MG63 (cell line): Measurements from ENCODE around the gene DENND4C. TPM values are rescaled to one million over a fixed set of nuclear protein-coding genes. Genes with fewer than 3 reads are reported as not detected.

Experiments used
- DNase-seq: peaks from one replicate; pipeline ENCODE4 v3.0.0-alpha.2; 2020
- H3K27me3 ChIP-seq: fragments of 250-450 bp; sonication (Bioruptor Pico); 2 replicates; pipeline ENCODE4 v1.5.1; 2020; ENCODE audit warnings: mild to moderate bottlenecking, moderate library complexity
- H3K36me3 ChIP-seq: fragments of 250-450 bp; sonication (Bioruptor Pico); 2 replicates; pipeline ENCODE4 v1.5.1; 2020; ENCODE audit warnings: mild to moderate bottlenecking, moderate library complexity
- H3K4me3 ChIP-seq: fragments of 250-450 bp; sonication (Bioruptor Pico); 2 replicates; pipeline ENCODE4 v1.5.1; 2020; ENCODE audit warnings: mild to moderate bottlenecking, moderate library complexity
- H3K9me3 ChIP-seq: fragments of 250-450 bp; sonication (Bioruptor Pico); 2 replicates; pipeline ENCODE4 v1.5.1; 2020; ENCODE audit warnings: mild to moderate bottlenecking, moderate library complexity
- total RNA-seq: library from RNA; depleted of rRNA; stranded (reverse); fragments of >200 nt; shearing (Covaris generic); gene quantifications from 2 replicates; pipeline ENCODE4 v1.2.3, GENCODE V29; 2014; ENCODE audit warnings: low replicate concordance

Gene DENND4C
- total RNA-seq, 1 experiment from 2014 or later, result 26.8 TPM

DNA sequence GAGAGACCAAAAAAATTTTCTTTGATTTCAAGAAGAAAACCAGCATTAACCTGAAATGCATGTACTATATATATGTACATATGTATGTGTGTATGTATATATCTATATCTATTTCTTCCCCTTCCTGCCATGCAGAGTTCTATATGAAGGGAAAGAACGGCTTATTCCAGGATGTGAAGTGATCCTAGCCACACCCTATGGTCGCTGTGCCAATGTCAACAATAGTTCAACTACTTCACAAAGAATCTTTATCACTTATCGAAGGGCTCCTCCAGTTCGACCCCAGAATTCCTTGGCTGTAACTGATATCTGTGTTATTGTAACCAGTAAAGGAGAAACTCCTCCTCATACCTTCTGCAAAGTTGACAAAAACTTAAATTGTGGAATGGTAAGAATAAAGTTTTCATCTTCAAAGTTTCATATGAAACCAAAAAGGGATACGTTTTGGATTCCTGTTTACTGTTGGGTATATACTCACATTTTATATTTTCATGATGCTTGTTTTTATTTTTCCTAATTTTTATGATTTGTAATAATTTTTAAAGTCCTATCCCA lies 56.2 kb downstream of the DENND4C start:
- Histone ChIP-seq H3K9me3 (no peaks in the 10 kb centered on the region), H3K27me3 (no peaks in the 10 kb centered on the region), H3K36me3 (peaks cover 11% of the 10 kb centered on the region), H3K4me3 (no peak overlapping the region)
- DNase-seq, result no peak

- no peak overlapping the region for H3K4me3 ChIP-seq
- H3K36me3 ChIP-seq, result peaks cover 11% of the 10 kb centered on the region
- no peaks in the 10 kb centered on the region for H3K27me3 ChIP-seq
- no peak for DNase-seq
- no peaks in the 10 kb centered on the region for H3K9me3 ChIP-seq
These were observed 57.6 kb downstream of the DENND4C start for GRCh38 chr9:19288081-19288480.

- H3K36me3 ChIP-seq, result peaks cover 11% of the 10 kb centered on the region
- H3K4me3 ChIP-seq, result no peak overlapping the region
- H3K27me3 ChIP-seq, result no peaks in the 10 kb centered on the region
- no peaks in the 10 kb centered on the region for H3K9me3 ChIP-seq
- DNase-seq, result no peak
These were observed 59.6 kb downstream of the DENND4C start for GRCh38 chr9:19290103-19290502.

DNA sequence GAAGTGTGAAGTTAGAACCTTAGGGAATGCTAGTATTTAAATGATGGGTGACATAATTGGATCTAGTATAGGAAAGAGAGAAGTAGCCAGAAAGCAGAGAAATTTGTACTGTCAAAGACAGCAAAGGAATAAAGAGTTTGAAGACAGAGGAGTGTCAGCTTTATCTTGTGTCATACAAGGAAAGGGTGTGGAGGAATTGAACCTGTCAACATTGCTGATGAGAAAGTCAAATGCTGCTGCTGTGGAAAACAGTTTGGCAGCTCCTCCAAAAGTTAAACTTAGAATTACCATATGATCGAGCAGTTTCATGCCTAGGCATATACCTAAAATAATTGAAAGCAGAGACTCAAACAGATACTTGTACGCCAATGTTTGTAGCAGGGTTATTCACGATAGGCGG lies 63.7 kb downstream of the DENND4C start:
- Histone ChIP-seq H3K4me3 (no peak overlapping the region), H3K9me3 (no peaks in the 10 kb centered on the region), H3K27me3 (no peaks in the 10 kb centered on the region), H3K36me3 (peaks cover 10% of the 10 kb centered on the region)
- DNase-seq, result no peak

DNA sequence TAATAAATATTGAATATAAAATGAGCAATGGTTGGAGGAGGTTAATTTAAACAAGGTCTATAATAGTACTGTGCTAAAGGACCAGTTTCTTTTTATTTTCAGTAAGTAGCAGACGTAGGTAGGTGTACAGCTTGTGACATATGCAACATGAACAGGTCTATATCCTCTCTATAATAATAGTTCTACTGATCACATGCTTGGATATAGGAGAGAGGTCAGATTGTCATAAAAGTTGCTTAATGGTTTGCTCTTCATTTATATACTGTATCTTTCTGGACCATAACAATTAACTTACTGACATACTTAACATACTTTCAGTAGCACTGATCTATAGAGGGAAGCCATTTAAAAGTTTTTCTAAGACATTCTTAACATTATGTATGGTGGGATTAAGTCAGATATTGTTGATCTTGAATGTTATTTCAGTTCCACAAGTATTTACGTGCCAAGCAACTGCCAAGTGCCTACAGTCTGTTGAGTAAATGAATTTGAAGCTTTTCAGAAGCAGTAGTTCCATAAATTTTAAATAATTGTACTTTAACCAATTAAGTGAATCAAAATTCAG lies 68.0 kb downstream of the DENND4C start:
- H3K27me3 ChIP-seq, result no peaks in the 10 kb centered on the region
- DNase-seq, result no peak
- peaks cover 3% of the 10 kb centered on the region; the same call in 1 of the 2 replicates for H3K36me3 ChIP-seq
- H3K9me3 ChIP-seq, result no peaks in the 10 kb centered on the region
- no peak overlapping the region for H3K4me3 ChIP-seq

DNA sequence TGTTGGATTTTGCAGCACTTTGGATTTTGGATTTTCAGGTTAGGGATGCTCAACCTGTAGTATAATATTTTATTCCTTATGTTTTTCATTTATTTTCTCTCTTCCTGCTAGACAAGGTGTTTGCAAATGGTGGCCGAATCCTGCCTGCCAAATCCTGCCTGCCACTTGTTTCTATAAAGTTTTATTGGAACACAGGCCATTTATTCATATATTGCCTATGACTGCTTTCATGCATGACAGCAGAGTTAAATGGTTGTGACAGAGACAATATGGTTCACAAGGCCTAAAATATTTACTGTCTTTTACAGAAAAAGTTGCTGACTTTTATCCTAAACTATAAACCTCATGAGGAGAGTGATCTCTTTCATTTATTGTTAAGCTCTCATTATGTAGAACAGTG lies 72.7 kb downstream of the DENND4C start:
- no peaks in the 10 kb centered on the region for H3K27me3 ChIP-seq
- no peaks in the 10 kb centered on the region; the same call in 1 of the 2 replicates for H3K36me3 ChIP-seq
- no peak overlapping the region for H3K4me3 ChIP-seq
- no peak for DNase-seq
- no peaks in the 10 kb centered on the region for H3K9me3 ChIP-seq

DNA sequence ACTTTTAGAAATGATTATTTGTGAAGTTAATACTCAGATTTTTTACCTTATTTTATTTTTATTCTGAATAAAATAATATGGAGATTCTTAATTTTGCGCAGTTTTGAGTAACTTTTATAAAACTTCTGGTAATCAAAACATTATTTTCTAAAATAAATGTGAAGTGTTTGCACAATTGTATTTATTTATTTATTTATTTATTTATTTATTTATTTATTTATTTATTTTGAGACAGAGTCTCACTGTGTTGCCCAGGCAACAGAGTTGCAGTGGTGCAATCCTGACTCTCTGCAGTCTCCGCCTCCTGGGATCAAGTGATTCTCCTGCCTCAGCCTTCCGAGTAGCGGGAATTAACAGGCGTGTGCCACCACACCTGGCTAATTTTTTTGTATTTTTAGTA lies 76.1 kb downstream of the DENND4C start:
- Histone ChIP-seq H3K27me3 (no peaks in the 10 kb centered on the region), H3K36me3 (no peaks in the 10 kb centered on the region), H3K4me3 (no peak overlapping the region), H3K9me3 (no peaks in the 10 kb centered on the region)
- DNase-seq, result no peak

DNA sequence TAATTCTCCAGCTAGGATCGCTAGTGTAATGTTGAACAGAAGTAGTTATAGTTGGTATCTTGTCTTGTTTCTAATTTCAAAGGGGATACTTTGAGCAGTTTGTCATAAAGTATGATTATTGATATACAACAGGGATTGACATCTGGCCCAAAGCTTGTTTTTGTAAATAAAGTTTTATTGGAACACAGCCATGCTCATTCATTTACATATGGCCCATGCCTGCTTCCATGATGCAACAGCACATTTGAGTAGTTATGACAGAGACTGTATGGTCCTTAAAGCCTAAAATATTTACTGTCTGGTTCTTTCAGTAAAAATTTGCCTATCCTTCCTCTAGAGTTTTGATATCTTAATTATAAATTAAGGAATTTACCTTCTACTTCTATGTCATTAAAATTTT lies 79.8 kb downstream of the DENND4C start:
- H3K9me3 ChIP-seq, result no peaks in the 10 kb centered on the region
- no peaks in the 10 kb centered on the region for H3K27me3 ChIP-seq
- H3K36me3 ChIP-seq, result no peaks in the 10 kb centered on the region
- H3K4me3 ChIP-seq, result no peak overlapping the region
- DNase-seq, result no peak

DNA sequence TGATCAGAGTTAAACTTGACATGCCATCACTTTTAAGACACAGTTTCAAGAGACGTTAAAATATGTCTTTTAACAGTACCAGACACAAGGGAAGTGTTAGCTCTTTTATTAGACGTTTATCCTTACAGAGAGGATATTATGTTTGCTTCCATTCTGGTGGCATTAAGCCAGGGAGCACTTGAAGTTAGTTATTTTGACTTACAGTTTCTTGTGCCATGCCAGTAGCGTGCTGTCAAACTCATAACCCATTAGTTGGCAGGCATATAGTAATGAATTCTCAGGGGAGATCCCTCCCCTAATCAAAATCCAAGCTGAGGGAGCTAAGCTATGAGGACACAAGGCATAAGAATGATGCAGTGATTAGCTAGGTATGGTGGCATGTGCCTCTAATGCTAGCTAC lies 83.1 kb downstream of the DENND4C start:
- H3K9me3 ChIP-seq, result no peaks in the 10 kb centered on the region
- no peaks in the 10 kb centered on the region for H3K27me3 ChIP-seq
- DNase-seq, result no peak
- H3K4me3 ChIP-seq, result no peak overlapping the region
- peaks cover 5% of the 10 kb centered on the region for H3K36me3 ChIP-seq

DNA sequence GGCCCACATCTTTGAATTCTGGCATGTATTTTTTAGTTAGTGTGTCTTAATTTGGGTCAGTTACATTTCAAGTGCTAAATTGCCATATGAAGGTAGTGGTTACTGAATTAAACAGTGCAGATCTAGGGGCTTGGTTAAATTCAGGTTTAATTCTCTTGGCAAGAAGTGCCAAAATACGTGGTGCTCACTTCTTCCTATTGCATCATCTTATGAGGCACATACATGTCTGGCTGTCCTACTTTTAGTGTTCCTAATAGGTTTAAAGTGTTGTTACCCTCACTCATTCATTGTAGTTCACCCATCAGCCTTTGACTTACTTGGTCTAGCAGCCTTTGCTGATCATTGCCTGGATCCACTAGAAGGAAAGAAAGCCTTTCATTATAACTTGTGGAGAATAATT lies 90.0 kb downstream of the DENND4C start:
- peaks cover 5% of the 10 kb centered on the region for H3K36me3 ChIP-seq
- no peaks in the 10 kb centered on the region for H3K9me3 ChIP-seq
- no peak overlapping the region for H3K4me3 ChIP-seq
- H3K27me3 ChIP-seq, result no peaks in the 10 kb centered on the region
- DNase-seq, result no peak

- Histone ChIP-seq H3K27me3 (no peaks in the 10 kb centered on the region), H3K4me3 (no peak overlapping the region), H3K9me3 (no peaks in the 10 kb centered on the region), H3K36me3 (peaks cover 6% of the 10 kb centered on the region)
- no peak for DNase-seq
These were observed 101.4 kb downstream of the DENND4C start for GRCh38 chr9:19331877-19332276.

DNA sequence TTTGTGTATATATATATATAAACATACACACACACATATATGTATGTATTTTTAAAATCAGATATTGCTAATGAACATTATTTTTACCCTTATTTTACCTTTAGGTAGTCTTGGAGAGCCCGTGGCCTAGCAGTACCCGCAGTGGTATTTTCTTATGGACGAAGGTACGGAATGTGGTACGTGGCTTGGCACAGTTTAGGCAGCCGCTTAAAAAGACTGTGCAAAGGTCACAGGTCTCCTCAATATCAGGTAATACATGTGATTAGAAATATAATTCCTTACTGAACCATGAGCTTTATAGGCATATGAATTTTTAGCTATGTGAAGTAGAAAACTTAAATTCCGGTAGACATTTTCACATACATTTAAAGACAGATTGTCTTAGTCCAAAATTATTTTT lies 105.7 kb downstream of the DENND4C start:
- H3K9me3 ChIP-seq, result no peaks in the 10 kb centered on the region
- peaks cover 10% of the 10 kb centered on the region for H3K36me3 ChIP-seq
- no peak overlapping the region for H3K4me3 ChIP-seq
- no peaks in the 10 kb centered on the region for H3K27me3 ChIP-seq
- no peak for DNase-seq

GRCh38 chr9:19342947-19343346 lies 112.5 kb downstream of the DENND4C start:
- Histone ChIP-seq H3K9me3 (no peaks in the 10 kb centered on the region), H3K4me3 (no peak overlapping the region), H3K27me3 (no peaks in the 10 kb centered on the region), H3K36me3 (peaks cover 18% of the 10 kb centered on the region)
- DNase-seq, result no peak

DNA sequence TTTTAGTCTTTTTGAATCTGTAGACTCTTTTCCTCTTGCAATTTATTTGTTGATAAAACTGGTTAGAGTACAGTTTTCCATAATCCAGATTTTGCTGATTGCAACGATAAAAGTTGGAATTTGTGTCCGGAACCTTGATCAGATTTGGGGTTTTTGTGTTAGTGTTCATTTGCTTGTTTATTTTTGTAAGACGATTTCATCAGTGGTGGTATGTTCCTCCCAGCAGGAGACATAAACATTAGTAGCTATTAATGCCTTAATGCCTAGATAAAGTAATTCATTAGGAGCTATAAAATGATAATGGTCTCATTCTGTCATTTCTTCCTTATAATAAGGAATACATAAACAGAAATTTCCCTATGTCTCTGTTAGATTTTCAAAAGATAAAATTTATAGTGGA lies 128.2 kb downstream of the DENND4C start:
- DNase-seq, result no peak
- Histone ChIP-seq H3K4me3 (no peak overlapping the region), H3K36me3 (peaks cover 26% of the 10 kb centered on the region), H3K27me3 (no peaks in the 10 kb centered on the region), H3K9me3 (no peaks in the 10 kb centered on the region)

- Histone ChIP-seq H3K4me3 (no peak overlapping the region), H3K27me3 (no peaks in the 10 kb centered on the region), H3K36me3 (peaks cover 20% of the 10 kb centered on the region), H3K9me3 (no peaks in the 10 kb centered on the region)
- DNase-seq, result no peak
These were observed 138.6 kb downstream of the DENND4C start for GRCh38 chr9:19369107-19369506.

- Histone ChIP-seq H3K9me3 (no peaks in the 10 kb centered on the region), H3K4me3 (no peak overlapping the region), H3K36me3 (peaks cover 43% of the 10 kb centered on the region), H3K27me3 (no peaks in the 10 kb centered on the region)
- no peak for DNase-seq
These were observed 141.4 kb downstream of the DENND4C start for GRCh38 chr9:19371942-19372341.

DNA sequence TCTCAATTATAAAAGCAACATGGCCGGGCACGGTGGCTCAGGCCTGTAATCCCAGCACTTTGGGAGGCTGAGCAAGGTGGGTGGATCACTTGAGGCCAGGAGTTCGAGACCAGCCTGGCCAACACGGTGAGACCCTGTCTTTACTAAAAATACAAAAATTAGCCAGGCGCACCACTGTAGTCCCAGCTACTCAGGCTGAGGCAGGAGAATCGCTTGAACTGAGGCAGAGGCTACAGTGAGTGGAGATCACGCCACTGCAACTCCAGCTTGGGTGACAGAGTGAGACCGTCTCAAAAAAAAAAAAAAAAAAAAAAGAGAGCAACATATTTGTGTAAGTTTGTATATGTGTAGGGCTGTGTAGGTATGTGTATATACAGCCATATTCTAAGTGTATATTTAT lies 142.1 kb downstream of the DENND4C start:
- peaks cover 47% of the 10 kb centered on the region for H3K36me3 ChIP-seq
- DNase-seq, result no peak
- no peaks in the 10 kb centered on the region for H3K9me3 ChIP-seq
- no peaks in the 10 kb centered on the region for H3K27me3 ChIP-seq
- no peak overlapping the region for H3K4me3 ChIP-seq

DNA sequence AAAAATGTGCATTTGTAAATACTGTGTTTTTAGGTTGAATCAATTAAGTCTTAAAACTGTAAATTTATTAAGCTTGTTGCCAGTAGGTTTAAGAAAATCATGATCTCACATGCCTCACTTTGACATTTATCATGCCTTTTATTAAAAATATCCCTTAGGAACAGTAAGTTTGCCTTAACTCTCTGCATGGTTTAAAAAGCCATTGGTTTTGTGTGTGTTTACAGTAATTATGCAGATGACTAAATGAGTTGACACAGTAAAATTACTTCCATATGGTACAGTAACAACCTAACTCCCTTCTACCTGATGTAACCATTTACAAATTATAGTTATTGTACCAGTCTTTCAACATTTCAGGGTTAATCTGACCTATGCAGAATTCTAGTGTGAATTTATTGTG lies 143.0 kb downstream of the DENND4C start:
- H3K27me3 ChIP-seq, result no peaks in the 10 kb centered on the region
- H3K36me3 ChIP-seq, result peaks cover 56% of the 10 kb centered on the region

GRCh38 chr9:19375538-19375937 lies 145.0 kb downstream of the DENND4C start:
- Histone ChIP-seq H3K9me3 (no peaks in the 10 kb centered on the region), H3K4me3 (no peak overlapping the region), H3K36me3 (peaks cover 70% of the 10 kb centered on the region), H3K27me3 (no peaks in the 10 kb centered on the region)
- no peak for DNase-seq

More for the DNA sequence above, 143.0 kb downstream of the DENND4C start:
- Histone ChIP-seq H3K4me3 (no peak overlapping the region), H3K9me3 (no peaks in the 10 kb centered on the region)
- no peak for DNase-seq
